ENCODE data around the gene ANKRD39. TPM values are rescaled to one million over a fixed set of nuclear protein-coding genes. Genes with fewer than 3 reads are reported as not detected.

ANKRD39 gene
- total and polyA plus RNA-seq, 2 donors (not counting 1 experiment from before 2014, with no cell fraction given), result 14.8 to 19.3 TPM

DNA sequence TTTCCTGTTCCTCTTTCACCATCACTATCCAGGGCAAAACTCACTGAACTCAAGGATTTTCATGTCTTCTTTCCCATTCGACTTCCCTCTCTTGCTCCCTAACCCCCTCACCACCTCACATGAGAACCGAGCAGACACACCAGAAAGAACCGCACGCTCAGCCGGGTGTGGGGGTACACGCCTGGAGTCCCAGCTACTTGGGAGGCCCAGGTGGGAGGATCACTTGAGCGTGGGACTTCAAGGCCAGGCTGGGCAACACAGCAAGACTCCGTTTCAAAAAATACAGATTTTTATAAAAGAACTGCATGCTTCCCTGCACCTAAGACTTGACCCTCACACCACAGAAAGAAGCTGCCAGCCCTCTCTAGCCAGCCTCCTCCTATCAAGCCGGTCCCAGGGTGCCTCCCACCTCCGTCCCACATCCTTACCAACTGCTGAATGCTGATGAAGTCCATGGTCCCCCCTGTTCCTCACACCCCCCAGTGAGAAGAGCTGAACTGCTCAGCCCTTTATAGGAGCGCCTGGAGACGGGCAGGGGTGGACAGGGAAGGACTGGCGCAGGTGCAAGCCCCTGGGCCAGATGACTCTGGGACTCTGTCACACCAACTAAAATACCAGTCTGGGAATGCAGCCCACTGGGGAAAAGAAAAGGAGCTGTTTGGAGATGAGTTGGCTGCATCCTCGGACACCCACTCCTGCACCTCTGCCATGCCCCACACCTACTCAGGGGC is 14.1 kb downstream of the ANKRD39 start, which contains the start of gene ANKRD23:
ANKRD23 (minus strand) TSS at position 484 of the 731 bp plus-strand sequence; CDS start at position 455, 29 bp downstream.
- Histone ChIP-seq H3K4me3 (ENCODE audit: control extremely low read depth in 1 of 5, extremely low read depth in 1 of 5, insufficient read depth in 1 of 5, low read depth in 2 of 5, low read length in 4 of 5) (no peak within 1 kb of the TSS), H2AFZ (ENCODE audit: insufficient read depth, low read depth, low read length, poor library complexity, severe bottlenecking) (no peak within 1 kb of the TSS), H3K27ac (ENCODE audit: low read length in 2 of 2) (no peak within 1 kb of the TSS), H3K4me2 (replicated peaks; ENCODE audit: low read depth, low read length, poor library complexity, severe bottlenecking) (no peak within 1 kb of the TSS), H3K4me1 (ENCODE audit: control insufficient read depth in 2 of 2, insufficient read depth in 2 of 2, low read length in 2 of 2) (peaks cover 10 to 15% of the 10 kb centered on the region in 2 donors), H3K79me2 (ENCODE audit: control insufficient read depth, insufficient read depth, low read length) (no peaks in the 10 kb centered on the region), H3K9me3 (ENCODE audit: control extremely low read depth in 1 of 3, control insufficient read depth in 2 of 3, insufficient read depth in 1 of 3, low read length in 2 of 3) (no peaks in the 10 kb centered on the region), H3K27me3 (replicated peaks in 1 of 4; ENCODE audit: control extremely low read depth in 1 of 4, control insufficient read depth in 3 of 4, insufficient read depth in 4 of 4, low read length in 3 of 4) (no peaks in the 10 kb centered on the region), H3K9ac (ENCODE audit: low read length) (no peak within 1 kb of the TSS), H4K20me1 (ENCODE audit: control insufficient read depth, insufficient read depth, low read length, poor library complexity, severe bottlenecking) (no peaks in the 10 kb centered on the region), H3K36me3 (replicated peaks in 1 of 2; ENCODE audit: control extremely low read depth in 1 of 2, control insufficient read depth in 1 of 2, extremely low read depth in 1 of 2, insufficient read depth in 2 of 2, low read length in 1 of 2) (peaks cover 0 to 17% of the 10 kb centered on the region in 2 experiments)
- ChIA-PET CTCF (interaction anchor here (1.2 to 1.7 kb wide), 2 partner anchors 14 to 43 kb away, joined by 3 to 4 read pairs; partner anchors contain the start of gene ANKRD39), POLR2A (interaction anchor here (1.4 kb wide), 1 partner anchor 14 kb away, joined by 3 read pairs; the partner anchor contains the start of gene ANKRD39)
- DNase-seq (no peak), ATAC-seq (ENCODE audit: low read depth) (no peak)
- 92% methylated on average over 13 of the region's 14 CpGs for WGBS (ENCODE audit: insufficient coverage)
- Mint-ChIP-seq H3K27ac (no peak within 1 kb of the TSS), H3K27me3 (no peaks in the 10 kb centered on the region), H3K9me3 (ENCODE audit: insufficient read depth) (no peaks in the 10 kb centered on the region), H3K4me3 (no peak within 1 kb of the TSS), H3K4me1 (peaks cover 15% of the 10 kb centered on the region)
- intact Hi-C loops (cut with micrococcal nuclease), result no loop called here
- TF ChIP-seq EZH2 (IDR thresholded peaks at IDR 0.05; ENCODE audit: borderline replicate concordance, insufficient read depth, low read depth, low read length, poor library complexity, severe bottlenecking), result no peak
- TF ChIP-seq, protein P1, sequence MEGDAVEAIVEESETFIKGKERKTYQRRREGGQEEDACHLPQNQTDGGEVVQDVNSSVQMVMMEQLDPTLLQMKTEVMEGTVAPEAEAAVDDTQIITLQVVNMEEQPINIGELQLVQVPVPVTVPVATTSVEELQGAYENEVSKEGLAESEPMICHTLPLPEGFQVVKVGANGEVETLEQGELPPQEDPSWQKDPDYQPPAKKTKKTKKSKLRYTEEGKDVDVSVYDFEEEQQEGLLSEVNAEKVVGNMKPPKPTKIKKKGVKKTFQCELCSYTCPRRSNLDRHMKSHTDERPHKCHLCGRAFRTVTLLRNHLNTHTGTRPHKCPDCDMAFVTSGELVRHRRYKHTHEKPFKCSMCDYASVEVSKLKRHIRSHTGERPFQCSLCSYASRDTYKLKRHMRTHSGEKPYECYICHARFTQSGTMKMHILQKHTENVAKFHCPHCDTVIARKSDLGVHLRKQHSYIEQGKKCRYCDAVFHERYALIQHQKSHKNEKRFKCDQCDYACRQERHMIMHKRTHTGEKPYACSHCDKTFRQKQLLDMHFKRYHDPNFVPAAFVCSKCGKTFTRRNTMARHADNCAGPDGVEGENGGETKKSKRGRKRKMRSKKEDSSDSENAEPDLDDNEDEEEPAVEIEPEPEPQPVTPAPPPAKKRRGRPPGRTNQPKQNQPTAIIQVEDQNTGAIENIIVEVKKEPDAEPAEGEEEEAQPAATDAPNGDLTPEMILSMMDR (IDR thresholded peaks at IDR 0.05), result no peak

DNA sequence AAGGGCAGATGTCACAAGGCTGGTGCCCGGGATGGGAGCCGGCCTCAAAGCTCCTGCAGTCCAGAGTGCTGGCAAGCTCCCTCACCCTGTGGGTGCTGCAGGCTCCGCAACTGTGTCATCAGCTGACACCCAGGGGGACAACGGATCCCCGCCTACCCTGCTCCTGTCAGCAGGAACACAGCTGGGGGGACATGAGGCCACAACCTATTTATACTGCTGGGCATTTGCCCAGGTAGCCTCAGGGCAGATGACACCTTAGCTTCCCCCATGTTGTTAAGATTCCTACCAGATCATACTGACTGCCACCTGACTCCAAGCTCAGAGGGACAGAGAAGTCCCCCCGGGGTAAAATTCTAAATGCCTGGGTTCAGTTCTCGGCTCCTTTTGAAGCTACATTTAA is 15.2 kb downstream of the ANKRD39 start:
- intact Hi-C loops (cut with micrococcal nuclease), result no loop called here
- ChIA-PET POLR2A (no interaction called here), CTCF (interaction anchor here (1.2 to 1.7 kb wide), 2 partner anchors 15 to 42 kb away, joined by 3 to 4 read pairs; partner anchors contain the start of gene ANKRD39)
- no peak overlapping the region for H3K27ac ChIP-seq (ENCODE audit: low read length in 2 of 2)
- peaks cover 0 to 14% of the 10 kb centered on the region in 2 experiments for H3K36me3 ChIP-seq (replicated peaks in 1 of 2; ENCODE audit: control extremely low read depth in 1 of 2, control insufficient read depth in 1 of 2, extremely low read depth in 1 of 2, insufficient read depth in 2 of 2, low read length in 1 of 2)
- H3K79me2 ChIP-seq (ENCODE audit: control insufficient read depth, insufficient read depth, low read length), result no peaks in the 10 kb centered on the region
- 99% methylated on average over 5 of the region's 7 CpGs for WGBS (ENCODE audit: insufficient coverage)
- H3K4me3 ChIP-seq (ENCODE audit: control extremely low read depth in 1 of 5, extremely low read depth in 1 of 5, insufficient read depth in 1 of 5, low read depth in 2 of 5, low read length in 4 of 5), result no peak overlapping the region
- peaks cover 18% of the 10 kb centered on the region for H3K4me1 Mint-ChIP-seq
- no peaks in the 10 kb centered on the region for H3K27me3 Mint-ChIP-seq
- TF ChIP-seq, protein P1 (IDR thresholded peaks at IDR 0.05), result no peak
- TF ChIP-seq EZH2 (IDR thresholded peaks at IDR 0.05; ENCODE audit: borderline replicate concordance, insufficient read depth, low read depth, low read length, poor library complexity, severe bottlenecking), result no peak
- no peak overlapping the region for H3K9ac ChIP-seq (ENCODE audit: low read length)
- no peak overlapping the region for H2AFZ ChIP-seq (ENCODE audit: insufficient read depth, low read depth, low read length, poor library complexity, severe bottlenecking)
- no peak overlapping the region for H3K27ac Mint-ChIP-seq
- no peaks in the 10 kb centered on the region for H3K9me3 Mint-ChIP-seq (ENCODE audit: insufficient read depth)
- peaks cover 10 to 18% of the 10 kb centered on the region in 2 donors for H3K4me1 ChIP-seq (ENCODE audit: control insufficient read depth in 2 of 2, insufficient read depth in 2 of 2, low read length in 2 of 2)
- H3K9me3 ChIP-seq (ENCODE audit: control extremely low read depth in 1 of 3, control insufficient read depth in 2 of 3, insufficient read depth in 1 of 3, low read length in 2 of 3), result no peaks in the 10 kb centered on the region
- no peaks in the 10 kb centered on the region for H4K20me1 ChIP-seq (ENCODE audit: control insufficient read depth, insufficient read depth, low read length, poor library complexity, severe bottlenecking)
- DNase-seq, result no peak
- ATAC-seq (ENCODE audit: low read depth), result no peak
- H3K4me2 ChIP-seq (replicated peaks; ENCODE audit: low read depth, low read length, poor library complexity, severe bottlenecking), result no peak overlapping the region
- H3K27me3 ChIP-seq (replicated peaks in 1 of 4; ENCODE audit: control extremely low read depth in 1 of 4, control insufficient read depth in 3 of 4, insufficient read depth in 4 of 4, low read length in 3 of 4), result no peaks in the 10 kb centered on the region
- H3K4me3 Mint-ChIP-seq, result no peak overlapping the region

Measured in B cell (primary cell).